CD4-positive, alpha-beta T cell treated with Interleukin-6 at 100 ng/mL for 8 hours (primary cell): ENCODE results near the gene SENP1.
"Not testable (repeated sequence)": the region's sequence is repeated elsewhere in the genome, so short reads cannot be mapped to it uniquely, and the experiment has no call there.

Source experiments
- DNase-seq: peaks from one replicate; pipeline ENCODE4 v3.0.0-alpha.2; 2020; ENCODE audit warnings: mixed read lengths, low spot score

Gene SENP1

GRCh38 chr12:48105867-48106680 lies at the start of gene SENP1:
SENP1 (minus strand) TSS chr12:48106079; CDS start chr12:48101472, 4,607 bp downstream.
- DNase-seq: peak; percentile 84

GRCh38 chr12:48151103-48151771 lies 45.4 kb upstream of the SENP1 start:
- DNase-seq: no peak

GRCh38 chr12:48145981-48146380 lies 40.1 kb upstream of the SENP1 start:
- no peak for DNase-seq

- no peak for DNase-seq
Measured at GRCh38 chr12:48143898-48144297, 38.0 kb upstream of the SENP1 start.

- DNase-seq: no peak
Measured at GRCh38 chr12:48142818-48143674, 37.2 kb upstream of the SENP1 start.

GRCh38 chr12:48135027-48135426 lies 29.1 kb upstream of the SENP1 start:
- no peak for DNase-seq

- DNase-seq: no peak
Measured at GRCh38 chr12:48132826-48133225, 26.9 kb upstream of the SENP1 start.

GRCh38 chr12:48131517-48131916 lies 25.6 kb upstream of the SENP1 start:
- DNase-seq: no peak

- no peak for DNase-seq
Measured at GRCh38 chr12:48129376-48129775, 23.5 kb upstream of the SENP1 start.

GRCh38 chr12:48128800-48129199 lies 22.9 kb upstream of the SENP1 start:
- DNase-seq: no peak

GRCh38 chr12:48126953-48127630 lies 21.2 kb upstream of the SENP1 start:
- DNase-seq: no peak

GRCh38 chr12:48125985-48126384 lies 20.1 kb upstream of the SENP1 start:
- DNase-seq: no peak

- DNase-seq: not testable (repeated sequence)
Measured at GRCh38 chr12:48125542-48125941, 19.7 kb upstream of the SENP1 start.

GRCh38 chr12:48123169-48123568 lies 17.3 kb upstream of the SENP1 start:
- DNase-seq: no peak

GRCh38 chr12:48122065-48122834 lies 16.4 kb upstream of the SENP1 start:
- DNase-seq: no peak

- DNase-seq: no peak
Measured at GRCh38 chr12:48121522-48121921, 15.6 kb upstream of the SENP1 start.

GRCh38 chr12:48119834-48120195 lies 13.9 kb upstream of the SENP1 start:
- DNase-seq: no peak

GRCh38 chr12:48119078-48119833 lies 13.4 kb upstream of the SENP1 start, which contains the start of gene PFKM:
PFKM (plus strand) TSS chr12:48119364; CDS start chr12:48122775, 3,411 bp downstream.
- peak; percentile 79 for DNase-seq

GRCh38 chr12:48118284-48118871 lies 12.5 kb upstream of the SENP1 start:
- no peak for DNase-seq

GRCh38 chr12:48115957-48116356 lies 10.1 kb upstream of the SENP1 start:
- DNase-seq: no peak
